HPDE6-E6E7 (cell line): ENCODE results near the gene ESYT2.
"Not testable (repeated sequence)": the region's sequence is repeated elsewhere in the genome, so short reads cannot be mapped to it uniquely, and the experiment has no call there.

Experiments used
- DNase-seq: peaks from one replicate; pipeline ENCODE4 v3.0.0; 2011; ENCODE audit warnings: missing footprints; ENCODE audit errors: extremely low spot score

Gene ESYT2

DNA sequence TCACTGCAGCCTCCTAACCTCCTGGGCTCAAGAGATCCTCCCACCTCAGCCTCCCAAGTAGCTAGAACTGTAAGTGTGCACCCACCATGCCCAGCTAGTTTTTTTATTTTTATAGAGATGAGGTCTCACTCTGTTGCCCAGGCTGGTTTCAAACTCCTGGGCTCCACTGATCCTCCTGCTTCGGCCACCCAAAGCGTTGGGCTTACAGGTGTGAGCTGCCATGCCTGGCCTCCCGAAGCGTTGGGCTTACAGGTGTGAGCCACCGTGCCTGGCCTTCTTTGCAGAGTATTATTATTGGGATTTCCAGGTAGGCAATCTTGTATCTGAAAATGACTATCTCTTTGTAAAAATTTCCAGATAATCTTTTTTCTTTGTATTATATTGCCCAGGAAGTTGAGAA is 101.6 kb downstream of the ESYT2 start:
- DNase-seq: no peak

GRCh38 chr7:158726277-158726807 is 103.0 kb downstream of the ESYT2 start:
- DNase-seq: no peak

DNA sequence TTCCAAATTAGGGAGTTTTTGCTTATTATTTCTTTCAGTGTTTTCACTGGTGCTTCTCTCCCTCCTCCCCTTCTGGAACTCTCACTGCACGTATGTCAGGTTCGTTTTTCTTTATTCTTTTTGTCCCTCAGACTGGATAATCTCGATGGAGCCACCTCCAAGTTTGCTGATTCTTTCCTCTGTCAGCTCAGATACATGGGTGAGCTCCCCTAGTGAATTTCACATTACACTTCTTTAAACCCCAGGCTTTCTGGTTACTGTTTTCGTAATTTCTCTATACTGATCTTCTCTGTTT is 103.9 kb downstream of the ESYT2 start:
- DNase-seq: no peak

GRCh38 chr7:158724658-158725505 is 104.4 kb downstream of the ESYT2 start:
- no peak for DNase-seq

- no peak for DNase-seq
Observed at GRCh38 chr7:158723714-158724385, 105.5 kb downstream of the ESYT2 start.

- no peak for DNase-seq
Observed at GRCh38 chr7:158723266-158723665, 106.0 kb downstream of the ESYT2 start.

DNA sequence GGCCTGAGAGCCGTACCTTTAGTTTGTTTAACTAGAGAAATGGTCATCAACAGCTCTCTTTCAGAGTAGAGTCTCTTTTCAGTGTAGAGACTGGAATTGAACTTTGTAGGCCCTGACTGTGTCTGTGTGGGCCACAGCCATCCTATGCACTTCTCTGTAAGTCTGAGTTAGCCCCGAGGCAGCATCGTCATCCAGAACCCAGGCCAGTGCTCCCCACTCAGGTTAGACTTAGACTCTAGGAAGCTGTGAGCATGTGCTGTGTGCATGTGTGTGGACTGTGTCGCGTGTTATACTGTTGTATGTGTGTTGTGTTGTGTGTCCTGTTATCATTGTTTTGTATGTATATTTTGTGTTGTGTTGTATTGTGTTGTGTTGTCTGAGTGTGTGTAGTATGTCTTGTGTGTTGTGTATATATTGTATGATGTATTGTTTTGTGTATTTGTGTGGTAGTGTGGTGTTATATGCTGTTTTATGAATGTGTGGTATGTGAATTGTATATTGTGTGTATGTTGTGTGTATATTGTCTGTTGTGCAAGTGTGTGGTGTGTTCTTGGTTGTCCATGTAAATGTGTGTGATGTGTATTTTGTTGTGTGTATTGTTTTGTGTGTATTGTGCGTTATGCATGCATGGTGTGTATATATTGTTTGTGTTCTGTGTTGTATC is 106.6 kb downstream of the ESYT2 start:
- no peak for DNase-seq

GRCh38 chr7:158720112-158720511 is 109.2 kb downstream of the ESYT2 start:
- no peak for DNase-seq

DNA sequence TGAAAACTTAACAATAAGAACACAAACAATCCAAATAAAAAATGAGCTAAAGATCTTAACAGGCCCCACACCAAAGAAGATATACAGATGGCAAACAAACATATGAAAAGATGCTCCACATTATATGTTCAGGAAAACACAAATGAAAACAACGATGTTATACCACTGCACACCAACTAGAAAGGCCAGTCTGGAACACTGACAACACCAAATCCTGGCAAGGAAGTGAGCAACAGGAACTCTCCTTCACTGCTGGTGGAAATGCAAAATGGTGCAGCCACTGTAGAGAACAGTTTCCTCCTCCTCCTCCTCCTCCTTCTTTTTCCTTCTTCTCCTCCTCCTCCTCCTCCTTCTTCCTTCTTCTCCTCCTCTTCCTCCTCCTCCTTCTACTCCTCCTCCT is 112.5 kb downstream of the ESYT2 start:
- no peak for DNase-seq

DNA sequence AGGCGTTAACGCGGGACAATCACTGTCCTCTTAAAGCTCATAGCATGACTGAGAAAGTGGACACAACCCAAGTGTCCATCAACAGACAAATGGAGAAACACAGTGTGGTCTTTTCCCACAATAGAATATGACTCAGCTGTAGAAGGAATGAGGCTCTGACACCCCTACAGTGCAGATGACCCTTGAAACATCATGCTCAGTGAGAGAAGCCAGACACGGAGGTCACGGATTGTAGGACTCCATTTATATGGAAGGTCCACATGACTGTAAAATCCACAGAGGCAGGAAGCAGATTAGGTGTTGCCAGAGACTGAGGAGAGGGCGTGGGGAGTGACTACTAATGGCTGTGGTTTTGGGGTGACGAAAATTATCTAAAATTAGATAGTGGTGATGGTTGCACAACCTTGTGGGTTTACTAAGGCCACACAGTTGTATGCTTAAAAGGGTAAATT is 118.6 kb downstream of the ESYT2 start:
- DNase-seq: no peak

GRCh38 chr7:158707610-158708009 is 121.7 kb downstream of the ESYT2 start:
- no peak for DNase-seq

DNA sequence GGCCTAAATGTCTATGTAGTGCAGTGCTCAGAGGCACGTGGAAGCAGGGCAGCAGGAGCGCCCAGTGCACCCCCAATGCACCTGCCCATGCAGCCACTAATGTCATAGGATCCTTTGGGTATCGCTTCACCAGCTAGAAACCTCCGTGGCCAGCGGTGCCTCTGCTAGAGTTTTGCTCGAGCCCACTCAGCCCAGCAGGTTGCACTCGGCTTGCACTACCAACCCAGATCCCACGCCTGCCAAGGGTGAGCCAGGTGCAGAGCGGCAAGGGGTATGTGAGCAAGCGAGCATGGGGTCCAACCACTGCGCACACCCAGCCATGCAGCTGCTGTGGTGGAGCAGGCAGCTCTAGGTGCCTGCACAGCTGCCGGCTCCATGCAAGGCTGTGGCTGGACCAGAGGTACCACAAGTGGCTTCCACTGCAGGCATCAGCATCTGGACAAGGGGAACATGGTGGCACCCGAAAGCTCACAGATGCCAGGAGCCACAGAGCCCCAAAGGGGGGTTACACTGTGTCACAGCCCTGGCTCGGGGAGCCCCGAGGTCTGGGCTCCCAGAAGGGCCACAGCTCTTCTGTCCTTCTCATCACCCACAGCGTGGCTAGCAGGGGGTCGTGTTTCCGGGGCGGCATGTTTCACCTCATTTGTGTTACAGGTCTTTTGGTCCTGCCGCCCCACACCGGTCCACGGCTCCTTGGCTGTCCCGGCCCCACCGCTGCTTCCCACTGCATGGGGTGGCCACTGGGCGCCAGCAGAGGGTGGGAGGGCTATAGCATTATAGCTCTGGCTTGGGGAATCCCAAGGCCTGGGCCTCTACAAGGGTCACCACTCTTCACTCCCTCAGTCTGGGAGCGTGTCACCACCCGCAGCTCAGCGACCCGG is 122.4 kb downstream of the ESYT2 start:
- DNase-seq: no peak

DNA sequence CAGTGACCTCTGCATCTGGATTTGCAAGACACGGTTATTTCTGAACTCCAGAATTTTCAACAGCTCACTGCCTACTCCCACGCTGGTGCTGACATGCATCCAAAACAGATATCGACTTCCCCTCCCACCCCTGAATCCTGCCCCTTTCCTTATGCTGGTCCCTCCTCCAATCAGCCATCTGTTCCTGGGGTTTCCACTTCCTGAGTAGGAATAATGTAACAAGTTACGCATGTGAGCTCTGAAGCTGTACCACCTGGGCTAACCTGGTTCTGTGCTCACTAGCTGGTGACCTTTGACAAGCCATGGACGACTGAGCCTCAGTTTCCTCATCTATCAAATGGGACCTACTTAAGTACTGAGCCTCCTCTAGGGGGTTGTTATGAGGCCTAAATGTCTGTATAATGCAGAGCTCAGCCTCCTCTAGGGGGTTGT is 123.0 kb downstream of the ESYT2 start:
- no peak for DNase-seq

- no peak for DNase-seq
Observed at GRCh38 chr7:158705234-158705850, 124.0 kb downstream of the ESYT2 start.

DNA sequence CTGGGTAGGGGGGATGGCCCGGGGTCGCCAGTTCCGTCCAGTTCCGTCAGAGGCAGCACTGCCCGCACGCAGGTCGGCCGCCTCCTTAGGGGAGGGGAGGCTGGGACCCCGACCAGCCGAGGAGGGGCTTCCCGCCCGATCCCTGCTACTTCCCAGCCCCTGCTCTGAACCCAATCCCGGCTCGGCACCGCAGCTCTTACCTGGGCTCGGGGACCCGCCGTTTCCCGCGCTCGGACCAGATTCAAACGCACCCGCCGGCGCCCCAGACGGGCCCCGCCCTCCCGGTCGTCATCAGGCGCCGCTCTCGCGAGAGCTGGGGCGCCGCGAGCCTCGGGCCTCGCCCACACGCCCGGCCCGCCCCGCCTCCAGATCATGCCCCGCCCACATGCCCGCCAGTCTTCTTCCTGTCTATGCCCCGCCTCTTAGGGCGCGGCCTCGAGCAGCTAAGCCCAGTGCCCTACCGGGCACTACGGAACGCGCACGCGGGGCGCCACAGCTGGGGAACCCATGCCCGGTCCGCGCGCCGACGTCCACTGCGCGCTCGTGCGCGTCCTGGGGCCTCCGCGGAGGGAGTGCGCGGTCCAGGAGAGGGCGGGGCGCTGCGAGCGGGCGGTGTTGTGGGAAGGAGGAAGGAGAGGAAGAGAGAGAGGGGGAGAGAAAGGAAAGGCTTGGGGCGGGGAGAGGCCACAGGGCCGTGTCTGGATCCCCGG is 124.6 kb downstream of the ESYT2 start, which contains the start of gene NCAPG2:
TSS of gene NCAPG2 (minus strand) at position 281 of the 710 bp plus-strand sequence. CDS start 2,905 bp downstream, outside the sequence.
- DNase-seq: peak; percentile 96

GRCh38 chr7:158703679-158704523 is 125.4 kb downstream of the ESYT2 start:
- not testable (repeated sequence) for DNase-seq

DNA sequence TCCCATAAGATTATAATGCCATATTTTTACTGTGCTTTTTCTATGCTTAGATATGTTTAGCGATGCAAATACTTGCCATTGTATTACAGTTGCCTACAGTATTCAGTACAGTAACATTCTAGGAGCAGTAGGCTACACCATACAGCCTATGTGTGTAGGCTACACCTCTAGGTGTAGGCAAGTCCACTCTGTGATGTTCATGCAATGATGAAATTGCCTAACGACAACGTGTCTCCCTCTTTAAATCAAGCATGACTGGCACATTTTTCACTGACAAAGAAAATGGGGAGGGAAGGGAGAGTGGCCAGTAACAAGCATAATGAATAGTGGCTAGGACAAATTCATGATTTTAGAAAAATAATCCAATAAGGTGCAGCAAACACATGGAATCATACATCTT is 126.4 kb downstream of the ESYT2 start:
- DNase-seq: no peak

DNA sequence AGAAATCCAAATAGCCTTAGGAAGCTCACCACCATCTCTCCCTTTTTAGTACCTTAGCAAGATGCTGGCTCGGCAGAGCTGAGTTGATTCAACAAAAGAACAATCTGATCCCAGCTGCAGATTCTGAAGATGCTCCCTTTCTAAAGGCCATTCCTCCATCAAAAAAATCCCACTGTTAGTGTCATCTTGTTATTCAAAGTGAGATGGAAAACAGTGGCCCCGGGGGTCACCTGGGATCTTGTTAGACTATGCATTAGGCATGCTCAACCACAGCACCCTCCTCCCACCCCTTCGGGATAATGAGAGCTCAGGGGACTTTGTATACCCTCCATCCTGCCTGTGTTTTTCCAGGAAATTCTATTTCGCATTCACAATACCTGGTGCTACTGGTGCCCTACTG is 127.1 kb downstream of the ESYT2 start:
- no peak for DNase-seq

DNA sequence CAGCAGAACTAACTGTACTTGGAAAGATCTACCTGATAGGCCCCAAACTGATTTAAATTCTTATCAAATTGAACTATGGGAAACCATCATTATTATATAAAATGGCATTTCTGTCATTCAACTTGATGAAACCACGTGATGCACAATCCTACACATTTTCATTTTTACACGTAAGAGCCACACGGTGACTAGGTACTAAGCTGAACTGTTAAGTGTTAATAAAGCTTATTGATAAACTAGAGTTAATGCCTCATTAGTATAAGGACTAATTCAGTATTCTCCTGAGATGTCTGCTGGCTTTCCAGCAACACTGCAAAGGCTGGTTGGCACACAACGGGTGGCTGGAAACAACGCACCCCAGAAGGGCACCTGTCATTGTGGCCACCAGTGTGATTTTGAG is 129.3 kb downstream of the ESYT2 start:
- DNase-seq: no peak
